Subcutaneous adipose tissue (tissue), 4 donors: ENCODE data around the gene SNAI1. TPM values are rescaled to one million over a fixed set of nuclear protein-coding genes. Genes with fewer than 3 reads are reported as not detected.

Experiments used
- CTCF ChIP-seq: fragments of 450-650 bp; IDR thresholded peaks from one replicate; pipeline ENCODE4 v1.5.1; 2016; ENCODE audit warnings: low read depth, mild to moderate bottlenecking, control low read depth, antibody characterized with exemption, moderate library complexity
- total RNA-seq, 4 donors: library from RNA; depleted of rRNA; stranded (reverse); fragments of >200 nt; gene quantifications; one replicate each; pipeline ENCODE4 v1.1.0, GENCODE V29; 2016

Gene SNAI1
- total RNA-seq, 4 donors from 2014 or later, result 1.2 to 5.5 (median 4.2) TPM

DNA sequence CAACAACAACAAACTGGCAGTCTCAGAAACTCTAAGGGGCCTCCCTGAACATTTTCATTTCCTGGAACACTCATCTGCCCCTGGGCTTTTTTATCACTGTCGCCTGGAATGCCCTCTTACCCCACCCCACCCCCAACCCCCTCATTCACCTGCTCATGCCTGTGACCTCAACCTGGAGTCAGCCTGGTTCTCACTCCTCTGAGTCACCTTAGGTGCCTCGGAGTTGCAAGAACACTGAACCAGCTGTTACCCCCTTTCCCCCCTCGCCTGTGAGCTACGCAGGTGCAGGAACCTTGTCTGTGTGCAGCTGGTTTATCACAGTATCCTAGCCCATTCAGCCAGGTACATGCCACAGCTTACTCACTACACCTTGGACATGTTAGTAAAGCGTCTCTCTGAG is 12.8 kb upstream of the SNAI1 start:
- no peak for TF ChIP-seq CTCF

- no peak for TF ChIP-seq CTCF
Observed at GRCh38 chr20:49970498-49970897, 12.3 kb upstream of the SNAI1 start.

- no peak for TF ChIP-seq CTCF
Observed at GRCh38 chr20:49973981-49974380, 8.8 kb upstream of the SNAI1 start.

DNA sequence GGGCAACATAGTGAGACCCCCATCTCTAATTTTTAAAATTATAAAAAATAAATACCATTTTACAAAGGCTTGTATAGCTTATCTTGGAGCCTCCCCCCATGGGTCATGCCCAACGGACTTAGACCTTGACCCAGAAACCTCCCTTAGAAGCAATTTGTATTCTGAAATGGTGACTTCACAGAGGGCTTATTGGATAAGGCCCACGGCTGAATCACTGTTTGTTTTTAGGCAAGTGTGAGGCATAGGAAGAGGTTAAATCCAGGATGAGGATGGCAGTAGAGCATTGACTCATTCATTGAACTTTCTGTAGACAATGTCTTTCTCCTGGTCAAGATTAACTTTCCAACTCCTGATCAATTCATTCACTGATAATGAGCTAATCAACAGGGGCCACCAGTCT is 6.2 kb upstream of the SNAI1 start:
- TF ChIP-seq CTCF, result no peak

GRCh38 chr20:49978685-49979029 is 4.1 kb upstream of the SNAI1 start:
- no peak for TF ChIP-seq CTCF

GRCh38 chr20:49979030-49979832 is 3.5 kb upstream of the SNAI1 start:
- TF ChIP-seq CTCF, result no peak

DNA sequence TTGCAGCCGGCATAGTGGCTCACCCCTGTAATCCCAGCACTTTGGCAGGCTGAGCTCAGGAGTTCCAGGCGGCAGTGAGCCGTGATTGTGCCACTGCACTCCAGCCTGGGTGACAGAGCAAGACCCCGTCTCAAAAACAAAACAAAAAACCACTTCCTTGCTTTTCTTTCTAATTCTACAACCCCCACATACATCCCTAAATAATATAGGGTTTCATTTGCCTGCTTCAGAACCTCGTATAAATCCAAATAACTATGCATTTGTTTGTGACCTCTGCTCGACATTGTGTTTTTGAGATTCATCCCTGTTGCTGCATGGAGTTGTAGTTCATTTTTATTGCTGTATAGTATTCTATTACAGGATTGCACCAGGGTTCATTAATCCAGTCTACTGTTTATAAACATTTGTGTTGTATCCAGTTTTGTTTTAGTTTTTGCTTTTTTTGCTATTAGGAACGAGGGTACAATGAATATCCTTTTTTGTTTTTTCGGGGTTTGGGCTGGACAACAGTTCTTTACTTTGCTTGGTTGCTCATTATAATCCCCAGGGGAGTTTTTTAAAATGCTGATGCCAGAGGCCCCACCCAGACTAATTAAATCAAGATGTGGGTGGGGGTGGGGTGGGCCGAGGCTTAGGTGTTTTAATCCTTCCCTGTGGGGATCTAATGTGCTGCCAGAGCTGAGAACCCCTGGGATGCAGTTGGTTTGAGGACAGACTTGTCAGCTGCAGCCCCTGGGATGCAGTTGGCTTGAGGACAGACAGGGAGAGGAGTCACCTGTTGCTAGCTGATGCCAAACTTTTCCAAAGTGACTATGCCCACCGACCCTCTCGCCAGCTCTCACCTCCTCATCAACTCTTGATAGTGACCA is 2.4 kb upstream of the SNAI1 start:
- TF ChIP-seq CTCF, result no peak
